Measurements from ENCODE around the gene CALML6.

The CALML6 gene

GRCh38 chr1:1914101-1914970, 724 bp upstream of the CALML6 start:
- no peak for DNase-seq

- DNase-seq = no peak
Observed at GRCh38 chr1:1915911-1916840, 1.1 kb downstream of the CALML6 start.

DNA sequence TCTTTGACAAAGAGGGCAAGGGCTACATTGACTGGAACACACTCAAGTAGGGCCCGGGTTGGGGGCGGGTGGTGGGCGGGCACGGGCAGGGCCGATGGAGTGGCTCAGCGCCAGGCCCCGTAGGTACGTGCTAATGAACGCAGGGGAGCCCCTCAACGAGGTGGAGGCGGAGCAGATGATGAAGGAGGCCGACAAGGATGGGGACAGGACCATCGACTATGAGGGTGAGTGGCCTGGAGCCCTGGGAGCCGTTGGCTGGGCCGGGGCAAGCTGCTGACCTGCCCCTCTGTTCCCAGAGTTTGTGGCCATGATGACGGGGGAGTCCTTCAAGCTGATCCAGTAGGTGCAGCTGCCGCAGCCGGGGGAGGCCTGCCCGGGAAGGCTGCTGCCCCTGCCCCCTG, 1.8 kb downstream of the CALML6 start:
- no peak for DNase-seq

DNA sequence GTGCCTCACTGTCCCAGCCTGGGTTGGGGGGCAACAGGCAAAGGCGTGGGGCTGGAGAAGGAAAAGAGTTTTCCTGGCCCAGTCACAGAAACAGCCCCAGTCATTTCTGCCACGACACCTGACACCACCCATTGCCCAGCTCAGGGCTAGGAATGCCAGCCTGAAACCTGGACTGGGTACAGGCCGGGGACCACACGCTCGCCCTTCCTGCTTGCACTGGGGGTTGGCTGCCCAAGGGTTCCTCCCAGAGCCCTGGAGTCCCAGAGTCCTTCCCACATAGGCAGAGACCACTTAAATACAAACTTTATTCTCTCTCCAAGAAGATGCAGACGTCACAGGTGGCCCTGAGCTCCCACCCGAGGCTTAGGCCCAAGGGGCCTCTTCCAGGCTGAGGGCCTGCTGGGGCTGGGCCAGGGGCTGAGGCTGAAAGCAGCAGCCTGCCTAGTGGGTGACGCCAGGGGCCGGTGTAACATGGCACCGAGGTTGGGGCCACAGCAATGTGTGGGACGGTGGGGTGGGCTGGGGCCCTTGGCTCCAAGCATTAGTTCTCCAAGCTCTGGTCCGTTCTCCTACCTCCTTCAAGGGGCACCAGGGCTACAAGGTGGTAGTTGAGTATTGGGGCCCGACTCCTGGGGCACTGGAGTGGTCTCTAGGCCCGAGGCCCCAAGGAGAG, 2.4 kb downstream of the CALML6 start:
- no peak for DNase-seq

GRCh38 chr1:1917995-1918900, 3.2 kb downstream of the CALML6 start:
- DNase-seq = no peak

- DNase-seq = no peak
Observed at GRCh38 chr1:1918901-1919303, 3.8 kb downstream of the CALML6 start, which contains the start of gene TMEM52. Gene TMEM52, minus strand, starts transcription at chr1:1919279. Its CDS starts 14 bp downstream, at chr1:1919265.

DNA sequence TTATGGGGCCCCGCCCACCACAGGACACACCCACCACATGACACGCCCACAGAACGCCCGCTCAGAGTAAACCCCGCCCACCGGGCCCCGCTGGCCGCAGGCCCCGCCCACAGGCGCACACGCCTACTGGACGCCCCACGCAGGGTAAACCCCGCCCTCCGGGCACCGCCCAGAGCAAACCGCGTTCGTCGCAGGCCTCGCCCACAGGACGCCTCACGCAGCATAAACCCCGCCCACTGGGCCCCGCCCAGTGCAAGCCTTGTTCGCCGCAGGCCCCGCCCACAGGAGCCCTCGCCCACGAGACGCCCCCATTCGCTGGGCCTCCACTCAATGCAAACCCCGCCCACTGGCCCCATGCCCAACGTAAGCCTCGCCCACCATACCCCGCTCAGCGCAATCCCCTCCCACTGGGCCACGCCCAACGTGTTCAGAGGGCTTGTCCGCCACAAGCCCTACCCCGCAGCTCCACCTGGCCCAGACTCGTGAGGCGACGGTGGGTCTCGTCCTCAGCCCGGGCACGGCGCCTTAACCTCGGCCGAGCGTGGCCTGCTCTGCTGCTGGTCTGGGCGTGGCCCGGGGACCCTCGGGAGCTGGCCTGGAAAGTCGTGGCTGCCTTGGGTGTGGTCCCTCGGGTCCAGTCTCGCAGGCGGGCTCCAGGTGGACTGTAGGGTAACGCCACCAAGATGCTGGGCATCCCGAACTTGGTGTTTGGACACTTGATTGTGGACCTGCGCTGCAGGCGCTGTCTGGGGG, 4.4 kb downstream of the CALML6 start:
- peak; percentile 100 for DNase-seq

- no peak for DNase-seq
Observed at GRCh38 chr1:1920057-1920607, 5.1 kb downstream of the CALML6 start.

DNA sequence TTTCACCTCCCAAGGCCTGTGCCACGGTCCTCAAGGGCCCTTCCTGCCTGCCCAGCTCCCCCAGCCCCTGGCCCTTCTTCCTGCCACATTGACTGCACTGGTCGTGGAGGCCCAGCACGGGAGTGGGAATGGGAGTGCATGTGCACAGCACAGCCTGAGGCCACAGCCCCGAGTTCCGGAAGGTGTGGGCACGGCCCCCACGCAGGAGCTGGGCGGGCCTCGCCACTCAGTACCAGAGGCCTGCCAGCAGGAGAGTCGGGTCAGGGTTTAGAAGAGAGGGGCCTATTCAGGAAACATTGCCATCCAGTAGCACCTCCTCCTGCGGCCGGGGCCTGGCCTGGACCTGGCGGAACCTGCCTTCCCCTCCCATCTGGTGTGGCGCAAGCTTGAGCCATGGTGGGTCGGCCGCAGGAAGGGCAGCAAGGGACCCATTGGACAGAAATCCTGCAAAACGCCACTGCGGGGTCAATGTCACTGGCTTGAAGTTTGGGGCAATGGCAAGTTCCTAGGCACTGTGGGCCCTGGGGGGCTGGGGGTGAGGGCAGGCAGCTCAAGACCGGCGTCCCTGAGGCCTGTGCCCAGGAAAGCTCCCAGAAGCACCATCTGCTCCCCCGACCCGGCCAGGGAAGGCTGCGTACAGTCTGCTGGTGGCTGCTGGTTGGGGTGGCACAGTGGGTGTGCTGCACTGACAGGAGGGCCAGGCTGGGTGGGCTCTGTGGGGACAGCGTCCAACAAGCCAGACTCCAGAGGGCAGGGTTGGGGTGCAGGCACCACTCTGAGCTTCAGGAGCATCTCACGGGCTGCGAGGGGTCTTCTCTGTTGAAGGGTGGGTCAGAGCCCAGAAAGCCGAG, 5.8 kb downstream of the CALML6 start:
- DNase-seq = no peak

- no peak for DNase-seq
Observed at GRCh38 chr1:1921459-1921862, 6.4 kb downstream of the CALML6 start.

DNA sequence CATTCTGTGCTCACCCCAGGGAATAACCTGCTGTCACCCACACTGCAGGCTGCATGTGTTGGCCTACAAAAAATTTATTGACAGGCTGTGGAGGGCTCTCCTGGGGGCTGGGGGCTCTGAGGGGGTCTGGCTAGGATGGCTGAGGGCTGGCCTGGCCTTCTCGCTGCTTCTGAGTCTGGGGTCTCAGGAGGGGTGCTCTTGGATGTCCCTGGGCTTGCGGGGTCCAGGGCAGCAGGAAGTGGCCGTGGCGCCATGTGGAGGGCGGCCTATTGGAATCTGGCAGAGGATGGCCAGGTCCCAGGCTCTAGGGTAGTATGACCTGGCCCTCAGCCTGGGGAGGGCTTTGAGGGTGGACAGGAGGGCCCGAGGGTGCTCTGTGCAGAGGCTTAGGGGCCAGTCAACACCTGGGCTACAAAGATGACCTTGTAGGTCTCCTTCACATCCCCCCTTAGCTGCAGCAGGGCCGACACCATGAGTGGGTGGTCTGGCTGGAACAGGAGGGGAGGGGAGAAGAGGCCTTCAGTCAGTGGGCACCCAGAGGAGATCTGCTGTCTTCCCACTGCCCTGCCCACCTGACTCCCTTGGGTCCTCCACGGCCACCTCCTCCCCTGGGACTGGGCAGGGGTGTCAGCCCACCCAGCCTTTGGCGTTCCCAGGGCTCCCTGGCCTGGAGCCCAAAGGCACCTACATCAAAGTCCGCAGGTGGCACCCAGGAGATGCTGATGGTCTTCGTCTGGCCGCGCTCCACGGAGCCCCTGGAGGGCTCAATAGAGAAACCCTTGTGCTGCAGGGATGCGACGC, 7.0 kb downstream of the CALML6 start:
- DNase-seq = no peak

- DNase-seq = no peak
Observed at GRCh38 chr1:1922702-1922955, 7.6 kb downstream of the CALML6 start.

DNA sequence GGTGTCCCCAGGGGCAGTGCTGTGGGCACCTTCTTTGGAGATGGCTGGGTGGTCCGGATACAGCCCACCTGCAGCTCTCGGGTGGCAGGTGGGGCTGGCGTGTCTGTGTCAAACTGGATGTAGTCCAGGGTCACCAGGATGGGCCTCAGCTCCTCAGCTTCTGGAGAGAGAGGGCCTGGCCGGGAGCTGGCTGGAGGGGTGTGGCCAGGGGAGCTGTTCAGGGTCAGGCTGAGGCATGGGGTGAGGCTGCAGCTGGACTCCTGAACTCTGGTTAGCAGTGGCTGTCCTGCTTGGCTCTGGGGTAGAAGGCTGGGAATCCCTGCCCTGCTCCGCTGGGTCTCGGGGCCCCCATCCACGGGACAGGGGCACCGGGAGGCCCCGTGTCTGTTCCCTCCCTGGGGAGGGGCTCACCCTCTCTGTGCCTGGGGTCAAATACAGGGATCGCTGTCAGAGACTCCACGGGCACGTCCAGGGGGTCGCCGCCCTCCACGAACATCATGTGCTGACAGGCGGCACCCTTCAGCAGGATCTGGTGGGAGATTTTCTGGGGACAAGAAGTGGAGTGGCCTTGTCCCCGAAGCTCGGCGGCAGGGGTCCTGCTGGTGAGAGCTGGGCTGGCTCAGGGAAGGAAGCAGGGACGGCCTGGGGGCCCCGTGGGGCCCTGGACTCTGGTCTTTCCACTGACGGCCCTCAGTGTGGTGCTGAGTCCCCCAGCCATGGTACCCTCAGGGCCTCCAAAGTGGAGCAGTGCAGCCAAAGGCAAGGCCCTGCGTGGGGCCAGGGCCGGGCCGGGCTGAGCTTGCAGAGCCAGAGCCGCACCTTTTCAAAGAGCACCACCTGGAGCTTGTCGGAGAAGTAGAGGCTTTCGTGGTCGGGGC, 8.1 kb downstream of the CALML6 start:
- no peak for DNase-seq

DNA sequence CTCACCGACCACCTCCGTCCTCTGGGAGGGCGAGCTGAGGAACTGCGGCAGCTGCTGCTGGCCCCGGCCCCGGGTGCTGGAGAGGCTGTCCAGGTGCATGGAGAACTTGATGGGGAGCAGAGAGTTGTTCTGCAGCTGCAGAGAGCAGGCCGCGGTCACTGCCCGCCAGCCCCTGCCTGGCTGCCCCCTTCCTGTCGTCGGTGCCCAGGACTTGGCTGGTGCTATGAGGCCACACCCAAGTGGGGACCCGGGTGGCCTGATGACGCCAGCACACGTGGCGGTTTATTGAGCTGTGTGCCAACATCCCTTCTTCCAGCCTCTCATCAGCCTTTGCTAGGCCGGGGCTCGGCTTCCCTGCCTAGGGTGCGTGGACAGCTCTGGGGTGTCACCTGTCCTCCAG, 9.3 kb downstream of the CALML6 start:
- no peak for DNase-seq

DNA sequence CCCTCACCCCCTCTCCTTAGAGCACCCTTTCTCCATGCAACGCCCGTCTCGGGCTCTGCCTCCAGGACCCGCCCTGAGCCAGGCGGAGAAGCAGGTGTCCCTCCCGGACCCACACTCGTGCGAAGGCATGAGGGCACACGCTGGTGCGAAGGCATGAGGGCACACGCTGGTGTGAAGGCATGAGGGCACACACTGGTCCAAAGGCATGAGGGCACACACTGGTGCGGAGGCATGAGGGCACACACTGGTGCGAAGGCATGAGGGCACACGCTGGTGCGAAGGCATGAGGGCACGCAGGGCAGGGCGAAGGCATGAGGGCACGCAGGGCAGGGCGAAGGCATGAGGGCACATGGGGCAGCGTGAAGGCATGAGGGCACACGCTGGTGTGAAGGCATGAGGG, 9.8 kb downstream of the CALML6 start:
- DNase-seq = no peak

DNA sequence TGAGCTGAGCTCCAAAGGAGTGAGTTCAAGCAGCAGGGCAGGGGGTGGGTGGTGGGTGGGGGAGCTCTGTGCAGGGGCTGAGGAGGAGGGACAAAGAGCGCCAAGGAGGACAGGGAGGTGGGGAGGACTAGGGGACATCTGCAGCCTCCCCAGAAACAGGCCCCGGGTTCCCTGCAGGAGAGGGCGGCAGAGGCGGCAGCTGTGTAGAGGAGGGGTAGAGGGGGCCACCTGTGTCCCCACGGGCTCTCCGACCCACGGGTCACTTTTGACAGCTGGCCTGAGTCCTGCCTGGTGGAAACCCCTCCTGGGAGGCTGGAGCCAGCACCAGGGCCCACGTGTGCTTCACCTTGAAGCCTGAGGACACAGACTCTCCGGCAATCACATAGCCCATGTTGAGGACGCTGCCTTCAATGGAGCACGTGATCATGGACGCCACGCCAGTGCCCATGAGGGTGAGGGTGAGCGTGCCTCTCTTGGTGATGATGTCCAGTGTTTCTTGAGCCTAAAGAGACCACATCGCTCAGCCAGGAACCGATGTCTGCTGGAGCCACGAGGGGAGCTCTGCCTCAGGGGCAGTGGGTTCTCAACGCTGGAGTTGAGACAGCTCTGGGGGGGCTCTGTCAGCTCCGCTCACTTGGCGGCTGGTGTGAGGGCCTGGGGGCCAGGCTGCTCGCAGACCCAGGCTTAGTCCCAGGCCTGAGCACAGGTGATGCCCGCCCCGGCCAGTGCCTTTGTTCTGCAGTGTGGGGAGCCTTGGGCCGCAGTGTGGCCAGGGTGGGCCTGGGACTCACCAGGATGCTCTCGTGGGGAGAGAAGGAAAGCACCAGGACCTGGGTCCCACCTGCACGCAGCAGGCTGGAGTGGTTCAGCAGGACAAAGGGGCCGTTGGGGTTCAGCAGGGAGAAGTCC, 10.6 kb downstream of the CALML6 start:
- no peak for DNase-seq

DNA sequence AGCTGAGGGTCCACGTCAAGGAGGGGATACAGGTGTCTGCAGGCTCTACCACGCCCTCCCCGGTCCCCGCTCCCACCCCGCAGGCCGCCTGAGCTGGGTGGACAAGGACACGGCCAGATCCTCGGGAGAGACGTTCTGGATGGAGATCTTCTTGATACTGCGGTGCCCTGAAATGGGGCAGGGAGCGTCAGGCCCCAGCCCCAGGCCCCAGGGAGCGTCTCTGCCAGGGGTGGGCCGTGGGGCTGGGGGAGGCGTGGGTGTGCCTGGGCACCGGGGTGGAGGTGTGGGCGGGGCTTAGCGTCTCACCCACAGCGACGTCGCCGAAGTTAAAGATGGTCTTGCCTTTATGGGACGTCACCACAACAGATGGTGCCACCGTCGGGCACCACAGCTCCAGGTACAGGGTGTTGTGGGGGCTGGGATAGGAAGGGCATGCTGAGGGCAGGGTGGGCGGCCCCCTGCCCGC, 11.3 kb downstream of the CALML6 start:
- DNase-seq = no peak

All from T-helper 9 cell (primary cell).